GM23338 (cell line): ENCODE measurements around the gene ZFYVE28.

Experiments
- JUNB ChIP-seq: IDR thresholded peaks from one replicate; pipeline ENCODE4 v1.6.1; 2016; ENCODE audit warnings: antibody characterized with exemption; ENCODE audit not compliant: unreplicated experiment
- ZNF114 ChIP-seq: fragments of 250-450 bp; sonication (Bioruptor Pico); IDR thresholded peaks from 2 replicates; pipeline ENCODE4 v1.5.0; 2020; ENCODE audit warnings: mild to moderate bottlenecking, moderate library complexity
- TF ChIP-seq, protein P1 (sequence below), 2 experiments: fragments of 200-600 bp in 1 of 2; sonication (generic) in 1 of 2; conservative IDR thresholded peaks; 2 replicates each; pipeline versions ENCODE4 v1.5.1 to v1.6.1; 2016 to 2017; ENCODE audit warnings: antibody characterized with exemption in 2 of 2, low read depth in 2 of 2, mild to moderate bottlenecking in 2 of 2, moderate library complexity in 1 of 2

DNA sequence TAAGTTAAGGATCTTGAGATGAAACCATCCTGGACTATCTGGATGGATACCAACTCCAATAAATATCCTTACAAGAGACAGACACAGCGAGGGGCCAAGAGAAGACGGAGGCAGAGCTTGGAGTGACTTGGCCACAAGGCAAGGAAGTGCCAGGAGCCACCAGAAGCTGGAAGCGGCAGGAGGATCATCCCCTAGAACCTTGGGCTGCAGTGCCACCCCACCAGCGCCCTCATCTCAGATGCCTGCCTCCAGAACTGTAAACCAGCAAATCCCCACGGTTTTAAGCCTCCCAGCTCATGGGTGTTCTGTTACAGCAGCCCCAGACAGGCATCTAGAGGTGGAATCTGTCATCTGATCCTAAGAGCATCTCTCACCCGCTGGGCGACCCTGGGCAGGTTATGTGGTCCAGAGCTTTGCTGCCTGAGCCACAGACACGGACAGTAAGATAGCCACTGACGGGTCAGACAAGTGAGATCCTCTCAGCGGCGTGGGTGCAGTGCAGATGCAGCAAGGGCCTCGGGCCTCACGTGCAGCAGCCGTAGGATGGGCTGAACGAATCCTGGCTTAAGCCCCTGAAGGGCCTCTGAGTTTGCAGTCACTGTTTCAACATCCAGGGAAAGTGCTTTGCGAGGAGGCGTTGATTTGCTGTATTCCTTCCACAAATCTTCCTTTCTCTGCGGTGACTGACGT lies 131.4 kb downstream of the ZFYVE28 start:
- TF ChIP-seq ZNF114: no peak
- TF ChIP-seq, protein P1, sequence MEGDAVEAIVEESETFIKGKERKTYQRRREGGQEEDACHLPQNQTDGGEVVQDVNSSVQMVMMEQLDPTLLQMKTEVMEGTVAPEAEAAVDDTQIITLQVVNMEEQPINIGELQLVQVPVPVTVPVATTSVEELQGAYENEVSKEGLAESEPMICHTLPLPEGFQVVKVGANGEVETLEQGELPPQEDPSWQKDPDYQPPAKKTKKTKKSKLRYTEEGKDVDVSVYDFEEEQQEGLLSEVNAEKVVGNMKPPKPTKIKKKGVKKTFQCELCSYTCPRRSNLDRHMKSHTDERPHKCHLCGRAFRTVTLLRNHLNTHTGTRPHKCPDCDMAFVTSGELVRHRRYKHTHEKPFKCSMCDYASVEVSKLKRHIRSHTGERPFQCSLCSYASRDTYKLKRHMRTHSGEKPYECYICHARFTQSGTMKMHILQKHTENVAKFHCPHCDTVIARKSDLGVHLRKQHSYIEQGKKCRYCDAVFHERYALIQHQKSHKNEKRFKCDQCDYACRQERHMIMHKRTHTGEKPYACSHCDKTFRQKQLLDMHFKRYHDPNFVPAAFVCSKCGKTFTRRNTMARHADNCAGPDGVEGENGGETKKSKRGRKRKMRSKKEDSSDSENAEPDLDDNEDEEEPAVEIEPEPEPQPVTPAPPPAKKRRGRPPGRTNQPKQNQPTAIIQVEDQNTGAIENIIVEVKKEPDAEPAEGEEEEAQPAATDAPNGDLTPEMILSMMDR (conservative IDR thresholded peaks at IDR 0.05; ENCODE audit: low read depth in 2 of 2): no peak
- no peak for TF ChIP-seq JUNB
